Activated CD8-positive, alpha-beta memory T cell treated with anti-CD3 and anti-CD28 coated beads, Interleukin-2, amount 50 U/mL, for 1 hour (primary cell): ENCODE measurements around the gene C1orf87.
"Not testable (repeated sequence)": the region's sequence is repeated elsewhere in the genome, so short reads cannot be mapped to it uniquely, and the experiment has no call there.

Experiments
- DNase-seq: peaks from one replicate; pipeline ENCODE4 v3.0.0-alpha.2; 2020; ENCODE audit errors: extremely low read depth

C1orf87 gene

GRCh38 chr1:59994302-59995198 is 79.0 kb downstream of the C1orf87 start:
- DNase-seq, result no peak

GRCh38 chr1:59992040-59992820 is 81.3 kb downstream of the C1orf87 start:
- DNase-seq, result no peak

- no peak for DNase-seq
Measured at GRCh38 chr1:59990470-59990869, 83.1 kb downstream of the C1orf87 start.

GRCh38 chr1:59986516-59987310 is 86.9 kb downstream of the C1orf87 start:
- DNase-seq, result no peak

- DNase-seq, result no peak
Measured at GRCh38 chr1:59985911-59986515, 87.6 kb downstream of the C1orf87 start.

- DNase-seq, result no peak
Measured at GRCh38 chr1:59979666-59980065, 93.9 kb downstream of the C1orf87 start.

GRCh38 chr1:59978511-59978910 is 95.1 kb downstream of the C1orf87 start:
- DNase-seq, result no peak

- no peak for DNase-seq
Measured at GRCh38 chr1:59978026-59978425, 95.5 kb downstream of the C1orf87 start.

- DNase-seq, result no peak
Measured at GRCh38 chr1:59977075-59977410, 96.5 kb downstream of the C1orf87 start.

GRCh38 chr1:59976194-59977074 is 97.1 kb downstream of the C1orf87 start:
- DNase-seq, result no peak

- DNase-seq, result no peak
Measured at GRCh38 chr1:59973719-59974118, 99.9 kb downstream of the C1orf87 start.

GRCh38 chr1:59972216-59972927 is 101.2 kb downstream of the C1orf87 start:
- no peak for DNase-seq

- DNase-seq, result no peak
Measured at GRCh38 chr1:59971464-59971911, 102.1 kb downstream of the C1orf87 start.

- DNase-seq, result not testable (repeated sequence)
Measured at GRCh38 chr1:59969542-59970175, 103.9 kb downstream of the C1orf87 start.

- DNase-seq, result not testable (repeated sequence)
Measured at GRCh38 chr1:59968746-59969145, 104.8 kb downstream of the C1orf87 start.

GRCh38 chr1:59967780-59968179 is 105.8 kb downstream of the C1orf87 start:
- no peak for DNase-seq

- DNase-seq, result no peak
Measured at GRCh38 chr1:59967141-59967697, 106.4 kb downstream of the C1orf87 start.

- DNase-seq, result no peak
Measured at GRCh38 chr1:59952065-59952464, 121.5 kb downstream of the C1orf87 start.

- no peak for DNase-seq
Measured at GRCh38 chr1:59949648-59950047, 123.9 kb downstream of the C1orf87 start.
